ENCODE data around the gene DTWD1.

DNA sequence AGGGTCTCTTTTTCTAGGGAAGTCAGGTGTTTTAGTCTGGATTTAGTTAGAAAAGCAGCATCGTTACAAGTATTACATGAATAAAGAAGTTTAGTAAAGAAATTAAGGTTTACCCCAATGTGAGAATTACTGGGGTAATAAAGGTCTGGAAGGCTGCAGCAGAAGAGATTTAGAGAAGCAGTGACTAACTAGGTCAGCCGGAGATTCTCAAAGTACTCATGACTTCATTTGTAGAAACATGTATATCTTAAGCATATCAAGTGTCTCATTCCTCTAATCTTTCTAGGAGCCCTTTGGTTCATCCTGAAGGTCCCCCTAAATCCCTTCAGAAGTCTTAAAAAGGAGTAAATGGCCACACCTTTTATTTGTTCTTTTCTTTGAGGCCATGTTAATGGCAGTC lies 26.0 kb downstream of the DTWD1 start:
- TF ChIP-seq, protein P1, sequence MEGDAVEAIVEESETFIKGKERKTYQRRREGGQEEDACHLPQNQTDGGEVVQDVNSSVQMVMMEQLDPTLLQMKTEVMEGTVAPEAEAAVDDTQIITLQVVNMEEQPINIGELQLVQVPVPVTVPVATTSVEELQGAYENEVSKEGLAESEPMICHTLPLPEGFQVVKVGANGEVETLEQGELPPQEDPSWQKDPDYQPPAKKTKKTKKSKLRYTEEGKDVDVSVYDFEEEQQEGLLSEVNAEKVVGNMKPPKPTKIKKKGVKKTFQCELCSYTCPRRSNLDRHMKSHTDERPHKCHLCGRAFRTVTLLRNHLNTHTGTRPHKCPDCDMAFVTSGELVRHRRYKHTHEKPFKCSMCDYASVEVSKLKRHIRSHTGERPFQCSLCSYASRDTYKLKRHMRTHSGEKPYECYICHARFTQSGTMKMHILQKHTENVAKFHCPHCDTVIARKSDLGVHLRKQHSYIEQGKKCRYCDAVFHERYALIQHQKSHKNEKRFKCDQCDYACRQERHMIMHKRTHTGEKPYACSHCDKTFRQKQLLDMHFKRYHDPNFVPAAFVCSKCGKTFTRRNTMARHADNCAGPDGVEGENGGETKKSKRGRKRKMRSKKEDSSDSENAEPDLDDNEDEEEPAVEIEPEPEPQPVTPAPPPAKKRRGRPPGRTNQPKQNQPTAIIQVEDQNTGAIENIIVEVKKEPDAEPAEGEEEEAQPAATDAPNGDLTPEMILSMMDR (optimal IDR thresholded peaks at IDR 0.05 in 1 of 3, IDR thresholded peaks at IDR 0.05 in 1 of 3, conservative IDR thresholded peaks at IDR 0.05 in 1 of 3; ENCODE audit: extremely low read depth in 1 of 3, insufficient read depth in 2 of 3, low read length in 3 of 3) = no peak
- TF ChIP-seq EZH2 (IDR thresholded peaks at IDR 0.05; ENCODE audit: low read length) = no peak
